Vagina (tissue), 2 donors: Measurements from ENCODE around the gene GRK3. TPM values are rescaled to one million over a fixed set of nuclear protein-coding genes. Genes with fewer than 3 reads are reported as not detected.

Experiments used
- DNase-seq, 2 donors: peaks; one replicate each; pipeline ENCODE4 v3.0.0-alpha.2; 2017; ENCODE audit errors: extremely low spot score in 2 of 2
- H3K27ac ChIP-seq: fragments of 200-600 bp; sonication (generic); one replicate; pipeline ENCODE4 v1.5.1; 2019
- H3K27me3 ChIP-seq: fragments of 200-600 bp; sonication (generic); one replicate; pipeline ENCODE4 v1.5.1; 2019
- H3K36me3 ChIP-seq, 2 donors: fragments of 200-600 bp; sonication (generic); one replicate each; pipeline ENCODE4 v1.5.1; 2017 to 2019
- H3K4me1 ChIP-seq: fragments of 200-600 bp; sonication (generic); one replicate; pipeline ENCODE4 v1.5.1; 2019
- H3K4me3 ChIP-seq, 2 donors: fragments of 200-600 bp; sonication (generic); 1 replicate in 1 of 2; 2 replicates in 1 of 2; pipeline ENCODE4 v1.5.1; 2016 to 2019
- H3K9me3 ChIP-seq: fragments of 200-600 bp; sonication (generic); one replicate; pipeline ENCODE4 v1.5.1; 2019
- CTCF ChIP-seq, 3 experiments: fragments of 450-650 bp in 2 of 3; fragments of 200-600 bp in 1 of 3; sonication (generic) in 1 of 3; IDR thresholded peaks; one replicate each; pipeline ENCODE4 v1.5.1; 2017 to 2019; ENCODE audit warnings: antibody characterized with exemption in 3 of 3, mild to moderate bottlenecking in 2 of 3, moderate library complexity in 2 of 3
- POLR2A ChIP-seq, 2 donors: fragments of 450-650 bp; IDR thresholded peaks; one replicate each; pipeline ENCODE4 v1.6.1; 2017; ENCODE audit warnings: antibody characterized with exemption in 2 of 2, mild to moderate bottlenecking in 2 of 2, moderate library complexity in 2 of 2
- POLR2AphosphoS5 ChIP-seq, 2 donors: sonication (generic); formaldehyde crosslinking; IDR thresholded peaks; one replicate each; pipeline ENCODE4 v1.9.0; 2017; ENCODE audit warnings: antibody characterized with exemption in 2 of 2, mild to moderate bottlenecking in 2 of 2, low read depth in 1 of 2; ENCODE audit not compliant: insufficient read depth in 1 of 2
- intact Hi-C: fragments of 100-400 bp; cut with DNase I; formaldehyde crosslinking; loops from one replicate; pipeline ENCODE4 v1.15.1; 2023
- total RNA-seq: library from RNA; depleted of rRNA; stranded (reverse); fragments of >200 nt; gene quantifications from one replicate; pipeline ENCODE4 v1.2.3, GENCODE V29; 2016

The GRK3 gene
- total RNA-seq, 1 donor from 2014 or later: 5.6 TPM

- Histone ChIP-seq H3K27me3 (no peaks in the 10 kb centered on the region), H3K4me3 (no peak overlapping the region), H3K9me3 (no peaks in the 10 kb centered on the region), H3K27ac (no peak overlapping the region), H3K36me3 (no peaks in the 10 kb centered on the region), H3K4me1 (no peaks in the 10 kb centered on the region)
- no peak for TF ChIP-seq POLR2AphosphoS5 (IDR thresholded peaks at IDR 0.05; ENCODE audit: insufficient read depth in 1 of 2, low read depth in 1 of 2)
- no peak for TF ChIP-seq CTCF (IDR thresholded peaks at IDR 0.05)
- no peak for TF ChIP-seq POLR2A (IDR thresholded peaks at IDR 0.05)
- intact Hi-C loops: loop anchor here (10.0 kb wide), 1 partner anchor 296 kb away; no protein-coding TSS in a partner anchor
- DNase-seq: no peak
Observed at GRCh38 chr22:25760848-25761595, 196.5 kb downstream of the GRK3 start.

GRCh38 chr22:25762147-25762546 lies 197.7 kb downstream of the GRK3 start:
- H3K9me3 ChIP-seq: no peaks in the 10 kb centered on the region
- H3K4me1 ChIP-seq: no peaks in the 10 kb centered on the region
- TF ChIP-seq POLR2AphosphoS5 (IDR thresholded peaks at IDR 0.05; ENCODE audit: insufficient read depth in 1 of 2, low read depth in 1 of 2): no peak
- no peak for TF ChIP-seq CTCF (IDR thresholded peaks at IDR 0.05)
- TF ChIP-seq POLR2A (IDR thresholded peaks at IDR 0.05): no peak
- DNase-seq: no peak
- no peak overlapping the region for H3K4me3 ChIP-seq
- H3K27me3 ChIP-seq: no peaks in the 10 kb centered on the region
- H3K27ac ChIP-seq: no peak overlapping the region
- H3K36me3 ChIP-seq: no peaks in the 10 kb centered on the region
- intact Hi-C loops: loop anchor here (10.0 kb wide), 1 partner anchor 297 kb away; no protein-coding TSS in a partner anchor

- DNase-seq: no peak
- Histone ChIP-seq H3K36me3 (no peaks in the 10 kb centered on the region), H3K4me3 (no peak overlapping the region), H3K4me1 (no peaks in the 10 kb centered on the region), H3K27me3 (no peaks in the 10 kb centered on the region), H3K27ac (no peak overlapping the region), H3K9me3 (no peaks in the 10 kb centered on the region)
- TF ChIP-seq POLR2AphosphoS5 (IDR thresholded peaks at IDR 0.05; ENCODE audit: insufficient read depth in 1 of 2, low read depth in 1 of 2) (no peak), POLR2A (IDR thresholded peaks at IDR 0.05) (no peak), CTCF (IDR thresholded peaks at IDR 0.05) (no peak)
- intact Hi-C loops: loop anchor here (10.0 kb wide), 1 partner anchor 299 kb away; no protein-coding TSS in a partner anchor
Observed at GRCh38 chr22:25763239-25763777, 198.8 kb downstream of the GRK3 start.

GRCh38 chr22:25764270-25765015 lies 200.0 kb downstream of the GRK3 start:
- intact Hi-C loops: loop anchor here (10.0 kb wide), 1 partner anchor 300 kb away; no protein-coding TSS in a partner anchor
- no peaks in the 10 kb centered on the region for H3K9me3 ChIP-seq
- TF ChIP-seq POLR2A (IDR thresholded peaks at IDR 0.05) (no peak), CTCF (IDR thresholded peaks at IDR 0.05) (no peak), POLR2AphosphoS5 (IDR thresholded peaks at IDR 0.05; ENCODE audit: insufficient read depth in 1 of 2, low read depth in 1 of 2) (no peak)
- no peaks in the 10 kb centered on the region for H3K36me3 ChIP-seq
- no peak overlapping the region for H3K27ac ChIP-seq
- H3K27me3 ChIP-seq: no peaks in the 10 kb centered on the region
- no peak overlapping the region for H3K4me3 ChIP-seq
- H3K4me1 ChIP-seq: no peaks in the 10 kb centered on the region
- no peak for DNase-seq
